Common myeloid progenitor, CD34-positive (primary cell): ENCODE measurements around the gene BRD1. TPM values are rescaled to one million over a fixed set of nuclear protein-coding genes. Genes with fewer than 3 reads are reported as not detected.

Source experiments
- CTCF ChIA-PET: fragments of 350-600 bp; sonication (Branson Sonifier 250); formaldehyde crosslinking; loops from one replicate; lab custom pipeline; 2021; ENCODE audit warnings: antibody characterized with exemption; lab: Charles Lee
- POLR2A ChIA-PET: fragments of 350-600 bp; sonication (Branson Sonifier 250); formaldehyde crosslinking; loops from one replicate; lab custom pipeline; 2021; ENCODE audit warnings: antibody characterized with exemption; lab: Charles Lee
- DNase-seq, 3 donors: peaks; one replicate each; pipeline versions ENCODE4 v3.0.0 to v3.0.0-alpha.2; 2013
- H3K27ac ChIP-seq, 2 experiments: 1 replicate in 1 of 2; 2 replicates in 1 of 2; pipeline ENCODE4 v1.7.0; 2013; ENCODE audit warnings: inconsistent platforms in 2 of 2, low read length in 2 of 2, mild to moderate bottlenecking in 2 of 2, low read depth in 1 of 2, moderate library complexity in 1 of 2; ENCODE audit not compliant: severe bottlenecking in 2 of 2, insufficient read depth in 1 of 2, poor library complexity in 1 of 2
- H3K27me3 ChIP-seq, 5 experiments: replicated peaks in 2 of 5; 1 replicate in 3 of 5; 2 replicates in 2 of 5; pipeline versions ENCODE4 v1.6.1 to v1.7.0; 2013; ENCODE audit warnings: low read length in 4 of 5, mild to moderate bottlenecking in 2 of 5, moderate library complexity in 2 of 5, inconsistent platforms in 1 of 5; ENCODE audit not compliant: insufficient read depth in 5 of 5, control insufficient read depth in 4 of 5
- H3K36me3 ChIP-seq, 4 experiments: 1 replicate in 2 of 4; 2 replicates in 2 of 4; pipeline versions ENCODE4 v1.6.1 to v1.7.0; 2013; ENCODE audit warnings: low read length in 3 of 4, control low read depth in 1 of 4, mild to moderate bottlenecking in 1 of 4; ENCODE audit not compliant: control insufficient read depth in 4 of 4, insufficient read depth in 4 of 4
- H3K4me1 ChIP-seq, 4 experiments: 1 replicate in 3 of 4; 2 replicates in 1 of 4; pipeline versions ENCODE4 v1.6.1 to v1.7.1; 2013; ENCODE audit warnings: low read length in 3 of 4, mild to moderate bottlenecking in 3 of 4, control low read depth in 1 of 4, inconsistent platforms in 1 of 4, moderate library complexity in 1 of 4; ENCODE audit not compliant: control insufficient read depth in 4 of 4, insufficient read depth in 4 of 4; ENCODE audit errors: control extremely low read depth in 1 of 4
- H3K4me3 ChIP-seq, 7 experiments: 1 replicate in 4 of 7; 2 replicates in 3 of 7; pipeline versions ENCODE4 v1.5.1 to v1.7.0; 2013; ENCODE audit warnings: mild to moderate bottlenecking in 7 of 7, low read length in 6 of 7, moderate library complexity in 6 of 7, inconsistent platforms in 2 of 7, low read depth in 2 of 7, control low read depth in 1 of 7; ENCODE audit not compliant: insufficient read depth in 4 of 7, control insufficient read depth in 1 of 7; ENCODE audit errors: extremely low read depth in 1 of 7
- H3K9me3 ChIP-seq, 5 experiments: 1 replicate in 4 of 5; 2 replicates in 1 of 5; pipeline versions ENCODE4 v1.6.1 to v1.7.1; 2013; ENCODE audit warnings: low read length in 4 of 5, mild to moderate bottlenecking in 2 of 5, inconsistent platforms in 1 of 5, low read depth in 1 of 5, moderate library complexity in 1 of 5; ENCODE audit not compliant: control insufficient read depth in 4 of 5, insufficient read depth in 2 of 5; ENCODE audit errors: control extremely low read depth in 1 of 5
- WGBS: methylation state at CpG from one replicate; pipeline ENCODE4 v1.1.5; 2013; ENCODE audit not compliant: insufficient coverage; 5-methylcytosine and 5-hydroxymethylcytosine counted together
- polyA plus RNA-seq: library from polyadenylated mRNA; unstranded; fragments of 120-200 nt; gene quantifications from one replicate; pipeline ENCODE4 v1.2.1, GENCODE V29; 2013

The BRD1 gene
- polyA plus RNA-seq, result 19.8 TPM

- ChIA-PET CTCF (no interaction called here), POLR2A (interaction anchor here (0.6 kb wide), 1 partner anchor 109 kb away, joined by 3 read pairs; no protein-coding TSS in a partner anchor)
- Histone ChIP-seq H3K27ac (peak within 1 kb of the TSS; percentile 58 to 87), H3K4me1 (peaks cover 0 to 33% (median 26%) of the 10 kb centered on the region in 4 experiments), H3K27me3 (no peaks in the 10 kb centered on the region), H3K9me3 (no peaks in the 10 kb centered on the region), H3K4me3 (peak within 1 kb of the TSS; percentile 53 to 91 (median 76)), H3K36me3 (peaks cover 2 to 26% (median 13%) of the 10 kb centered on the region in 4 experiments)
- WGBS, result 13% methylated on average over 21 of the region's 54 CpGs
- peak in 2 of 3 donors; percentile 58 to 63 for DNase-seq
Measured at GRCh38 chr22:49827853-49828598, at the start of gene BRD1. Gene BRD1, minus strand, starts transcription at chr22:49827873. Its CDS starts 3,556 bp downstream, at chr22:49824317.

- POLR2A ChIA-PET, result no interaction called here
- Histone ChIP-seq H3K4me1 (no peaks in the 10 kb centered on the region), H3K9me3 (peaks cover 0 to 28% (median 16%) of the 10 kb centered on the region in 5 experiments), H3K27ac (no peak overlapping the region), H3K27me3 (no peaks in the 10 kb centered on the region), H3K36me3 (peaks cover 8 to 26% (median 17%) of the 10 kb centered on the region in 4 experiments), H3K4me3 (no peak overlapping the region)
- WGBS, result 92% methylated on average over 10 of the region's 16 CpGs
- CTCF ChIA-PET, result interaction anchor here (0.8 kb wide), 1 partner anchor 26 kb away, joined by 3 read pairs; no protein-coding TSS in a partner anchor
- no peak for DNase-seq
Measured at GRCh38 chr22:49873228-49873940, 45.7 kb upstream of the BRD1 start.

GRCh38 chr22:49872347-49872746, 44.7 kb upstream of the BRD1 start:
- no peak overlapping the region for H3K27ac ChIP-seq
- no peaks in the 10 kb centered on the region for H3K27me3 ChIP-seq
- DNase-seq, result no peak
- WGBS, result 100% methylated on average over 4 of the region's 7 CpGs
- H3K4me1 ChIP-seq, result no peaks in the 10 kb centered on the region
- ChIA-PET CTCF (no interaction called here), POLR2A (no interaction called here)
- peaks cover 0 to 29% (median 14%) of the 10 kb centered on the region in 5 experiments for H3K9me3 ChIP-seq
- H3K36me3 ChIP-seq, result peaks cover 11 to 28% (median 18%) of the 10 kb centered on the region in 4 experiments
- H3K4me3 ChIP-seq, result no peak overlapping the region

- H3K9me3 ChIP-seq, result peaks cover 0 to 33% (median 18%) of the 10 kb centered on the region in 5 experiments
- ChIA-PET POLR2A (no interaction called here), CTCF (interaction anchor here (0.8 kb wide), 1 partner anchor 51 kb away, joined by 4 read pairs; no protein-coding TSS in a partner anchor)
- peaks cover 11 to 31% (median 19%) of the 10 kb centered on the region in 4 experiments for H3K36me3 ChIP-seq
- WGBS, result 95% methylated on average over 4 of the region's 4 CpGs
- H3K4me1 ChIP-seq, result no peaks in the 10 kb centered on the region
- no peak overlapping the region for H3K27ac ChIP-seq
- no peaks in the 10 kb centered on the region for H3K27me3 ChIP-seq
- DNase-seq, result peak in 1 of 3 donors; percentile 40
- H3K4me3 ChIP-seq, result no peak overlapping the region
Measured at GRCh38 chr22:49871482-49871881, 43.8 kb upstream of the BRD1 start.

GRCh38 chr22:49869845-49870712, 42.4 kb upstream of the BRD1 start:
- Histone ChIP-seq H3K27ac (no peak overlapping the region), H3K9me3 (peaks cover 2 to 39% (median 21%) of the 10 kb centered on the region in 5 experiments), H3K4me1 (no peaks in the 10 kb centered on the region), H3K36me3 (peaks cover 11 to 29% (median 20%) of the 10 kb centered on the region in 4 experiments), H3K27me3 (no peaks in the 10 kb centered on the region), H3K4me3 (no peak overlapping the region)
- CTCF ChIA-PET, result interaction anchor here (0.7 to 2.8 kb wide), 2 partner anchors 12 to 214 kb away, joined by 3 to 5 read pairs; no protein-coding TSS in a partner anchor
- WGBS, result 84% methylated on average over 4 of the region's 14 CpGs
- DNase-seq, result peak in 2 of 3 donors; percentile 54 to 81
- POLR2A ChIA-PET, result interaction anchor here (0.5 to 0.7 kb wide), 4 partner anchors 8 to 27 kb away, joined by 3 to 4 read pairs (median 3); no protein-coding TSS in a partner anchor

GRCh38 chr22:49869086-49869830, 41.6 kb upstream of the BRD1 start:
- POLR2A ChIA-PET, result no interaction called here
- H3K4me3 ChIP-seq, result no peak overlapping the region
- CTCF ChIA-PET, result interaction anchor here (1.2 to 2.8 kb wide), 2 partner anchors 13 to 368 kb away, joined by 5 read pairs; no protein-coding TSS in a partner anchor
- WGBS, result 98% methylated on average over 9 of the region's 17 CpGs
- peaks cover 11 to 32% (median 20%) of the 10 kb centered on the region in 4 experiments for H3K36me3 ChIP-seq
- no peaks in the 10 kb centered on the region for H3K27me3 ChIP-seq
- H3K27ac ChIP-seq, result no peak overlapping the region
- H3K9me3 ChIP-seq, result peaks cover 5 to 42% (median 24%) of the 10 kb centered on the region in 5 experiments
- peak in 1 of 3 donors; percentile 41 for DNase-seq
- no peaks in the 10 kb centered on the region for H3K4me1 ChIP-seq
